Astrocyte (in vitro differentiated cells and primary cell): ENCODE data around the gene SVIL.

Experiments used
- EZH2 ChIP-seq: IDR thresholded peaks from 2 replicates; pipeline ENCODE4 v1.6.1; 2012; ENCODE audit warnings: mild to moderate bottlenecking, low read length, inconsistent platforms; ENCODE audit not compliant: insufficient read depth
- TF ChIP-seq, protein P1 (sequence below): IDR thresholded peaks from 2 replicates; pipeline ENCODE4 v1.5.1; 2011; ENCODE audit warnings: low read depth, mild to moderate bottlenecking, inconsistent platforms, low read length, moderate library complexity; ENCODE audit not compliant: insufficient read depth

GRCh38 chr10:29584436-29584835 lies 50.3 kb downstream of the SVIL start:
- TF ChIP-seq, protein P1, sequence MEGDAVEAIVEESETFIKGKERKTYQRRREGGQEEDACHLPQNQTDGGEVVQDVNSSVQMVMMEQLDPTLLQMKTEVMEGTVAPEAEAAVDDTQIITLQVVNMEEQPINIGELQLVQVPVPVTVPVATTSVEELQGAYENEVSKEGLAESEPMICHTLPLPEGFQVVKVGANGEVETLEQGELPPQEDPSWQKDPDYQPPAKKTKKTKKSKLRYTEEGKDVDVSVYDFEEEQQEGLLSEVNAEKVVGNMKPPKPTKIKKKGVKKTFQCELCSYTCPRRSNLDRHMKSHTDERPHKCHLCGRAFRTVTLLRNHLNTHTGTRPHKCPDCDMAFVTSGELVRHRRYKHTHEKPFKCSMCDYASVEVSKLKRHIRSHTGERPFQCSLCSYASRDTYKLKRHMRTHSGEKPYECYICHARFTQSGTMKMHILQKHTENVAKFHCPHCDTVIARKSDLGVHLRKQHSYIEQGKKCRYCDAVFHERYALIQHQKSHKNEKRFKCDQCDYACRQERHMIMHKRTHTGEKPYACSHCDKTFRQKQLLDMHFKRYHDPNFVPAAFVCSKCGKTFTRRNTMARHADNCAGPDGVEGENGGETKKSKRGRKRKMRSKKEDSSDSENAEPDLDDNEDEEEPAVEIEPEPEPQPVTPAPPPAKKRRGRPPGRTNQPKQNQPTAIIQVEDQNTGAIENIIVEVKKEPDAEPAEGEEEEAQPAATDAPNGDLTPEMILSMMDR, result no peak
- no peak for TF ChIP-seq EZH2
